Hepatocyte (in vitro differentiated cells): ENCODE results near the gene LRP4. TPM values are rescaled to one million over a fixed set of nuclear protein-coding genes. Genes with fewer than 3 reads are reported as not detected.
A peak's percentile ranks its signal among the peaks of the same experiment; 100 is the strongest.

Experiments
- DNase-seq: peaks from one replicate; pipeline ENCODE4 v3.0.0-alpha.2; 2016; ENCODE audit warnings: low spot score
- H2AFZ ChIP-seq: fragments of 200-600 bp; sonication (generic); 2 replicates; pipeline ENCODE4 v1.6.0; 2016; ENCODE audit warnings: antibody characterized with exemption, mild to moderate bottlenecking
- H3K27ac ChIP-seq: fragments of 200-600 bp; sonication (generic); 2 replicates; pipeline ENCODE4 v1.5.1; 2016; ENCODE audit warnings: mild to moderate bottlenecking
- H3K27me3 ChIP-seq: fragments of 200-600 bp; sonication (generic); 2 replicates; pipeline ENCODE4 v1.6.1; 2016
- H3K36me3 ChIP-seq: fragments of 200-600 bp; sonication (generic); replicated peaks from 2 replicates; pipeline ENCODE4 v1.5.1; 2016; ENCODE audit warnings: low read depth; ENCODE audit not compliant: insufficient read depth
- H3K4me1 ChIP-seq: fragments of 200-600 bp; sonication (generic); 2 replicates; pipeline ENCODE4 v1.5.1; 2016; ENCODE audit warnings: mild to moderate bottlenecking, moderate library complexity; ENCODE audit not compliant: insufficient read depth
- H3K4me2 ChIP-seq: fragments of 200-600 bp; sonication (generic); 2 replicates; pipeline ENCODE4 v1.6.0; 2016
- H3K4me3 ChIP-seq: fragments of 200-600 bp; sonication (generic); 2 replicates; pipeline ENCODE4 v1.5.1; 2016; ENCODE audit warnings: mild to moderate bottlenecking
- H3K79me2 ChIP-seq: fragments of 200-600 bp; sonication (generic); 2 replicates; pipeline ENCODE4 v1.6.0; 2017; ENCODE audit warnings: mild to moderate bottlenecking
- H3K9me2 ChIP-seq: fragments of 200-600 bp; sonication (generic); replicated peaks from 2 replicates; pipeline ENCODE4 v1.6.0; 2017; ENCODE audit warnings: mild to moderate bottlenecking; ENCODE audit not compliant: insufficient read depth
- H3K9me3 ChIP-seq: fragments of 200-600 bp; sonication (generic); 2 replicates; pipeline ENCODE4 v1.5.1; 2016; ENCODE audit warnings: low read depth, mild to moderate bottlenecking
- H4K20me1 ChIP-seq: fragments of 200-600 bp; sonication (generic); 2 replicates; pipeline ENCODE4 v1.6.0; 2016; ENCODE audit warnings: mild to moderate bottlenecking; ENCODE audit not compliant: insufficient read depth, poor library complexity, severe bottlenecking
- EZH2 ChIP-seq: fragments of 200-600 bp; sonication (generic); IDR thresholded peaks from 2 replicates; pipeline ENCODE4 v1.6.1; 2016; ENCODE audit warnings: antibody characterized with exemption, mild to moderate bottlenecking, borderline replicate concordance
- EZH2phosphoT487 ChIP-seq: fragments of 200-600 bp; sonication (generic); IDR thresholded peaks from one replicate; pipeline ENCODE4 v1.6.1; 2018; ENCODE audit warnings: antibody characterized with exemption, mild to moderate bottlenecking, low read depth, moderate library complexity; ENCODE audit not compliant: unreplicated experiment, severe bottlenecking
- WGBS: methylation state at CpG from one replicate; pipeline ENCODE4 v1.1.6; 2016; ENCODE audit warnings: low lambda C conversion rate; ENCODE audit errors: missing lambda C conversion rate; 5-methylcytosine and 5-hydroxymethylcytosine counted together
- polyA plus RNA-seq: library from polyadenylated mRNA; unstranded; fragments of >200 nt; fragmentation: Nextera tagmentation; extraction: Ambion mirVana; gene quantifications from 2 replicates; pipeline ENCODE4 v1.2.1, GENCODE V29; 2016
- total RNA-seq: library from RNA; depleted of rRNA; stranded (reverse); fragments of >200 nt; gene quantifications from 2 replicates; pipeline ENCODE4 v1.2.3, GENCODE V29; 2014
- TF ChIP-seq, protein P1 (sequence below): fragments of 200-600 bp; sonication (generic); IDR thresholded peaks from 2 replicates; pipeline ENCODE4 v1.5.1; 2016; ENCODE audit warnings: antibody characterized with exemption, mild to moderate bottlenecking; ENCODE audit not compliant: poor library complexity

LRP4 gene
- total and polyA plus RNA-seq, 2 experiments from 2014 or later, result 6.4 to 8.0 TPM

DNA sequence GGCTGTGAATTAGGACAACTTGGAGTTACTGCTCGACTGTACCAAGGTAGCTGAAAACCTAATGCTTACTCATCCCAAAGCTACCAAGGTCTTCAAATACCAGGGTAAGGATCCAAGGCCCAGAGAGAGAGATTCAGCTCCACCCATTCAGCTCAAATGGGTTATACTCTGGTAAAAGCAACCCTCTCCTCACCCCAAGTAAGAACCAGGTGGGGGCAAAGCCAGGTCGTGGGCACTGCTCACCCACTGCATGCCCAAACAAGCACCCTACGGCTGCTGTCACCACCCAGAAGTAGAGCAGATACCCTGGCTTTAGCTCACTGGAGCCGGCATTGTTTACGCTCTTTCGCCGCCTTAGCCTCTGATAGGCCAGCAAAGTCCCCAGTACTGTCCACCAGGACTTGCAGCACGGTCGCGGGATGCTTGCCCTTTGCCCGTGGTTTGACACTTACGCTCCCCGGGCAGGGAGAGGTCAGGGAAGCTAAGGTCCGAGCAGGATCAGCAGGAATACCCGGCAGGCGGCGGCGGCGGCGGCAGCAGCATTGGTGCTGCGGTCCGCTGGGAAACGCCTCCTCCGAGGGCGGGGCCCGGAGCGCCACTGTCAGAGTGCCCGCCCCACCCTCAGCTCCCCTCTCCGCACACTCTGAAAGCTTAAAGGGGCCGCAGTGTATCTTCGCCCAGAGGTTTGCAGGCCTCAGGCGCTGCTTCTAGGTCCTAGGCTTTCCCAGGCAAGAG, 91.9 kb downstream of the LRP4 start:
- peak; percentile 91 for DNase-seq
- H3K36me3 ChIP-seq, result no peaks in the 10 kb centered on the region
- no peaks in the 10 kb centered on the region for H3K9me3 ChIP-seq
- H3K27me3 ChIP-seq, result no peaks in the 10 kb centered on the region
- peak overlapping the region; percentile 93 for H3K4me3 ChIP-seq
- TF ChIP-seq, protein P1, sequence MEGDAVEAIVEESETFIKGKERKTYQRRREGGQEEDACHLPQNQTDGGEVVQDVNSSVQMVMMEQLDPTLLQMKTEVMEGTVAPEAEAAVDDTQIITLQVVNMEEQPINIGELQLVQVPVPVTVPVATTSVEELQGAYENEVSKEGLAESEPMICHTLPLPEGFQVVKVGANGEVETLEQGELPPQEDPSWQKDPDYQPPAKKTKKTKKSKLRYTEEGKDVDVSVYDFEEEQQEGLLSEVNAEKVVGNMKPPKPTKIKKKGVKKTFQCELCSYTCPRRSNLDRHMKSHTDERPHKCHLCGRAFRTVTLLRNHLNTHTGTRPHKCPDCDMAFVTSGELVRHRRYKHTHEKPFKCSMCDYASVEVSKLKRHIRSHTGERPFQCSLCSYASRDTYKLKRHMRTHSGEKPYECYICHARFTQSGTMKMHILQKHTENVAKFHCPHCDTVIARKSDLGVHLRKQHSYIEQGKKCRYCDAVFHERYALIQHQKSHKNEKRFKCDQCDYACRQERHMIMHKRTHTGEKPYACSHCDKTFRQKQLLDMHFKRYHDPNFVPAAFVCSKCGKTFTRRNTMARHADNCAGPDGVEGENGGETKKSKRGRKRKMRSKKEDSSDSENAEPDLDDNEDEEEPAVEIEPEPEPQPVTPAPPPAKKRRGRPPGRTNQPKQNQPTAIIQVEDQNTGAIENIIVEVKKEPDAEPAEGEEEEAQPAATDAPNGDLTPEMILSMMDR, result no peak
- no peak for TF ChIP-seq EZH2phosphoT487
- TF ChIP-seq EZH2, result no peak
- under 1% methylated on average over 30 of the region's 32 CpGs for WGBS
- H3K27ac ChIP-seq, result peak overlapping the region; percentile 56
- H3K9me2 ChIP-seq, result no peaks in the 10 kb centered on the region
- peak overlapping the region; percentile 91 for H3K4me2 ChIP-seq
- H3K4me1 ChIP-seq, result peaks cover 12% of the 10 kb centered on the region
- peaks cover 98% of the 10 kb centered on the region for H3K79me2 ChIP-seq
- H2AFZ ChIP-seq, result peak overlapping the region; percentile 70
- peaks cover 22% of the 10 kb centered on the region for H4K20me1 ChIP-seq

DNA sequence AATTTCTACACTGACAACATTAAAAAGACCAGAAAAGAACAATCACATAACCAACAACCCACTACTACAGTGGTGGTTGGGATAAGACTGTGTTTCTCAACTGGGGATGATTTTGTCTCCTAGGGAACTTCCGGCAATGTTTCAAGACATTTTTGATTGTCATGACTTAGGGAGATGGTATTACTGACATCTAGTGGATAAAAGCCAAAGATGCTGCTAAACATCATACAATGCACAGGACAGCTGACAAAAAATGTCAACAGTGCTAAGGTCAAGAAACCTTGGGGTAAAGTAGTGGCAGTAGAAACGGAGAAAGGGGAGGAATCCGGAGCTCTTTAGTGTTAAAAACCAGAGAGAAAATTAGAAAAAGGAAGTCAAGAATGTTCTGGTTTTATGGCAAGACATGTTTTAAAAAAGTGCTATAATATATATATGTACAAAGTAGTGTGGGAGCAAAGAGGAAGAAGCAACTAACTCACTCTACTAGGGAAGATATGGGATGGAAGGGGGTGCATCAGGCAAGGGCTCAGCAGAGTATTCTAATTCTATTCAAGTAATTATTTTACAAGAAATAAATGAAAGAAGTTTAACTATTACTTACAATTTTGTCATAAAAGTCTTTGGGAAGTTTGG, 109.4 kb downstream of the LRP4 start:
- H3K9me2 ChIP-seq, result no peaks in the 10 kb centered on the region
- no peak overlapping the region for H3K4me2 ChIP-seq
- no peaks in the 10 kb centered on the region for H3K36me3 ChIP-seq
- no peak overlapping the region for H2AFZ ChIP-seq
- H4K20me1 ChIP-seq, result no peaks in the 10 kb centered on the region
- no peaks in the 10 kb centered on the region for H3K4me1 ChIP-seq
- no peaks in the 10 kb centered on the region for H3K9me3 ChIP-seq
- H3K79me2 ChIP-seq, result peaks cover 9% of the 10 kb centered on the region
- no peaks in the 10 kb centered on the region for H3K27me3 ChIP-seq
- TF ChIP-seq EZH2 (no peak), EZH2phosphoT487 (no peak)
- TF ChIP-seq, protein P1, result peak; percentile 36
- H3K27ac ChIP-seq, result no peak overlapping the region
- H3K4me3 ChIP-seq, result no peak overlapping the region
- WGBS, result 80% methylated on average over 3 of the region's 3 CpGs
- peak; percentile 18 for DNase-seq

Other genes starting within 250 kb of the LRP4 start
- gene ARHGAP1, start 217.9 kb downstream of the LRP4 start, total RNA-seq, result 19.6 and 23.4 TPM in 2 replicates
- gene ARHGAP1, start 217.9 kb downstream of the LRP4 start, polyA plus RNA-seq, result 56.0 and 62.8 TPM in 2 replicates
- gene ZNF408, start 217.5 kb downstream of the LRP4 start, total RNA-seq, result 7.8 and 10.4 TPM in 2 replicates
- 10.7 and 13.6 TPM in 2 replicates for gene ZNF408, start 217.5 kb downstream of the LRP4 start, polyA plus RNA-seq
- 79.7 and 85.9 TPM in 2 replicates for gene F2, start 199.3 kb downstream of the LRP4 start, total RNA-seq
- 96.2 and 111 TPM in 2 replicates for gene F2, start 199.3 kb downstream of the LRP4 start, polyA plus RNA-seq
- gene CKAP5, start 72.3 kb downstream of the LRP4 start, total RNA-seq, result 43.5 and 53.3 TPM in 2 replicates
- gene CKAP5, start 72.3 kb downstream of the LRP4 start, polyA plus RNA-seq, result 21.9 and 23.7 TPM in 2 replicates
- gene CSTPP1, start 18.2 kb upstream of the LRP4 start, total RNA-seq, result 21.9 and 23.0 TPM in 2 replicates
- 44.3 and 48.4 TPM in 2 replicates for gene CSTPP1, start 18.2 kb upstream of the LRP4 start, polyA plus RNA-seq